ENCODE data around the gene SEC14L3. TPM values are rescaled to one million over a fixed set of nuclear protein-coding genes. Genes with fewer than 3 reads are reported as not detected.

Gene SEC14L3
- total and polyA plus RNA-seq, 2 of the 13 experiments (the other 11 are each of a cell fraction or from before 2014, with no cell fraction given), result not detected

DNA sequence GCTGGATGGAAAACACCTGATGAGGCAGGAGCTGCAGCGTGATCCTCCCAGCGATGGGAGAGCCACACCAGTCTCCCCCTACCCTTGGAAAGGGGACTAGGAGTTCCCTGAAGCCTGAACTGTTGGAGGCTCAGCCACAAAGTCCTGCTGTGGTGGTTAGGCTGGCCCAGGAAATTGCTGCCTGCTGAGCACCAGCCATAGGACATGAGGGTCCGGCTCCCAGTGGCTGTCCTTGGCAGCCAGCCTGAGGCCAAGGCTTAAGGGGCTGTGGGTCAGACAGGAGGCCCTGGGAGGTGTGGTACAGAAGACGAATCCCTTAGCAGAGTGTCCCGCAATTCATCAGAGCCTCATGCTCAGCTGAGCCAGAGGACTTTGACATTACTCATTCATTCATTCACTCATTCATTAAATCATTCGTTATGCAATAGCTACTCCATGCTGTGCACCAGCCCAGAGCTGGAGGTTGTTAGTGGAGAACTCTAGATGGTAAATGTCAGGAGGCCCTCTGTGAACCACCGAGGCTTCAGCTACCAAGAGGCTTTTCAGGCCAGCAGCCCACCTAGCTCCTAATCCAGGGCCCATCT lies 48.1 kb upstream of the SEC14L3 start:
- Histone ChIP-seq H2AFZ (ENCODE audit: low read length) (no peak overlapping the region), H3K9me3 (ENCODE audit: low read length) (no peaks in the 10 kb centered on the region), H3K27ac (ENCODE audit: extremely low read length, insufficient read depth, low read length) (no peak overlapping the region), H3K27me3 (ENCODE audit: control insufficient read depth in 1 of 2, insufficient read depth in 2 of 2, low read length in 2 of 2) (0 out of 5 replicates have a peak, but pooled peaks cover 0 to 4% of the 10 kb centered on the region in 2 experiments), H3K4me2 (ENCODE audit: low read depth, low read length) (no peak overlapping the region), H3K9ac (ENCODE audit: insufficient read depth, low read depth, low read length) (no peak overlapping the region), H3K79me2 (ENCODE audit: insufficient read depth, low read length) (no peaks in the 10 kb centered on the region), H3K4me1 (ENCODE audit: insufficient read depth, low read length) (peaks cover 19% of the 10 kb centered on the region), H4K20me1 (ENCODE audit: insufficient read depth, low read length) (no peaks in the 10 kb centered on the region), H3K36me3 (replicated peaks in 1 of 2; ENCODE audit: control insufficient read depth in 1 of 2, insufficient read depth in 2 of 2, low read length in 2 of 2) (no peaks in the 10 kb centered on the region), H3K4me3 (replicated peaks in 1 of 3; ENCODE audit: insufficient read depth in 1 of 3, low read depth in 2 of 3, low read length in 3 of 3) (no peak overlapping the region)
- ATAC-seq, result no peak
- no peak for FAIRE-seq
- no TSS peak for BruUV-seq (replicated peaks)
- in situ Hi-C loops (cut with HindIII; ENCODE audit: extremely low pct_ligation_motif_present, low pct_unique_long_range_greater_than_20kb) (no loop called here), intact Hi-C loops (cut with micrococcal nuclease; ENCODE audit: unreplicated experiment) (no loop called here)
- POLR2A ChIA-PET, result no interaction called here
- peak; percentile 58; the same call in 1 of the 2 replicates for TF ChIP-seq ZNF24 (IDR thresholded peaks at IDR 0.05)
- no peak for TF ChIP-seq FOXA3 (CRISPR knock-in tag; IDR thresholded peaks at IDR 0.05)
- WGBS (ENCODE audit: low lambda C conversion rate), result 70% methylated on average over 5 of the region's 7 CpGs
- DNase-seq (ENCODE audit: low spot score), result no peak
- CTCF ChIA-PET (ENCODE audit: low intra/inter-chr PET ratio, low total read pairs), result no interaction called here

DNA sequence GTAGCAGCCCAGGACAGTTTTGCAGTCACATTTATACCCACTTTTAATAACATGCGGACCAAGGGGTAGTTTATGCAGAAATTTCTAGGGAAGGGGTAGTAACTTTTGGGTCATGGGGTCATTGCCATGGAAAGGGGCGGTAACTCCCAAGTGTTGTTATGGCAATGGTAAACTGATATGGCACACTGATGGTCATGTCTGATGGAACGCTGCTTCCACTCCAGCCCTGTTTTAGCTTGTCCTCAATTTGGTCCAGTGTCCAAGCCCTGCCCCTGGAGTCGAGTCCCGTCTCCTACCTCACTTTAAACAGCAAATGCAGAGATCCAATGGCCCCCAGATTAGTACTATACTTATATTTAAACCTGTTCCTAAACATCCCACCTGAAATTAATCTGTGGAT lies 44.9 kb upstream of the SEC14L3 start:
- ATAC-seq (no peak), DNase-seq (ENCODE audit: low spot score) (no peak), FAIRE-seq (no peak)
- no TSS peak for BruUV-seq (replicated peaks)
- CTCF ChIA-PET (ENCODE audit: low intra/inter-chr PET ratio, low total read pairs), result no interaction called here
- Histone ChIP-seq H3K4me1 (ENCODE audit: insufficient read depth, low read length) (peaks cover 31% of the 10 kb centered on the region), H3K4me3 (replicated peaks in 1 of 3; ENCODE audit: insufficient read depth in 1 of 3, low read depth in 2 of 3, low read length in 3 of 3) (no peak overlapping the region), H3K36me3 (replicated peaks in 1 of 2; ENCODE audit: control insufficient read depth in 1 of 2, insufficient read depth in 2 of 2, low read length in 2 of 2) (no peaks in the 10 kb centered on the region), H3K27me3 (ENCODE audit: control insufficient read depth in 1 of 2, insufficient read depth in 2 of 2, low read length in 2 of 2) (0 out of 5 replicates have a peak, but pooled peaks cover 1 to 4% of the 10 kb centered on the region in 2 experiments), H3K9ac (ENCODE audit: insufficient read depth, low read depth, low read length) (no peak overlapping the region), H3K9me3 (ENCODE audit: low read length) (no peaks in the 10 kb centered on the region), H3K4me2 (ENCODE audit: low read depth, low read length) (peak overlapping the region; percentile 33; the same call in 1 of the 2 replicates), H3K79me2 (ENCODE audit: insufficient read depth, low read length) (no peaks in the 10 kb centered on the region), H3K27ac (ENCODE audit: extremely low read length, insufficient read depth, low read length) (no peak overlapping the region), H4K20me1 (ENCODE audit: insufficient read depth, low read length) (no peaks in the 10 kb centered on the region), H2AFZ (ENCODE audit: low read length) (no peak overlapping the region)
- 62% methylated on average over 5 of the region's 5 CpGs for whole genome bisulfite sequencing (ENCODE audit: low lambda C conversion rate)
- in situ Hi-C loops (cut with HindIII; ENCODE audit: extremely low pct_ligation_motif_present, low pct_unique_long_range_greater_than_20kb), result no loop called here
- POLR2A ChIA-PET, result no interaction called here
- intact Hi-C loops (cut with micrococcal nuclease; ENCODE audit: unreplicated experiment), result no loop called here
- no peak for TF ChIP-seq DPF2 (CRISPR knock-in tag; IDR thresholded peaks at IDR 0.05; ENCODE audit: borderline replicate concordance, low read depth)
- TF ChIP-seq, protein P1, sequence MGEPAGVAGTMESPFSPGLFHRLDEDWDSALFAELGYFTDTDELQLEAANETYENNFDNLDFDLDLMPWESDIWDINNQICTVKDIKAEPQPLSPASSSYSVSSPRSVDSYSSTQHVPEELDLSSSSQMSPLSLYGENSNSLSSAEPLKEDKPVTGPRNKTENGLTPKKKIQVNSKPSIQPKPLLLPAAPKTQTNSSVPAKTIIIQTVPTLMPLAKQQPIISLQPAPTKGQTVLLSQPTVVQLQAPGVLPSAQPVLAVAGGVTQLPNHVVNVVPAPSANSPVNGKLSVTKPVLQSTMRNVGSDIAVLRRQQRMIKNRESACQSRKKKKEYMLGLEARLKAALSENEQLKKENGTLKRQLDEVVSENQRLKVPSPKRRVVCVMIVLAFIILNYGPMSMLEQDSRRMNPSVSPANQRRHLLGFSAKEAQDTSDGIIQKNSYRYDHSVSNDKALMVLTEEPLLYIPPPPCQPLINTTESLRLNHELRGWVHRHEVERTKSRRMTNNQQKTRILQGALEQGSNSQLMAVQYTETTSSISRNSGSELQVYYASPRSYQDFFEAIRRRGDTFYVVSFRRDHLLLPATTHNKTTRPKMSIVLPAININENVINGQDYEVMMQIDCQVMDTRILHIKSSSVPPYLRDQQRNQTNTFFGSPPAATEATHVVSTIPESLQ (CRISPR knock-in tag; conservative IDR thresholded peaks at IDR 0.05), result no peak
- TF ChIP-seq HNRNPK (IDR thresholded peaks at IDR 0.05; ENCODE audit: low read depth, low read length, poor library complexity, severe bottlenecking), result no peak
- TF ChIP-seq YEATS4 (CRISPR knock-in tag; IDR thresholded peaks at IDR 0.05; ENCODE audit: borderline replicate concordance), result no peak
- TF ChIP-seq ZNF761 (CRISPR knock-in tag; conservative IDR thresholded peaks at IDR 0.05), result no peak
- no peak for TF ChIP-seq ZNF563 (CRISPR knock-in tag; IDR thresholded peaks at IDR 0.05)
- TF ChIP-seq ZFP36 (IDR thresholded peaks at IDR 0.05; ENCODE audit: borderline replicate concordance, low read depth, low read length, partially characterized antibody), result no peak
- no peak for TF ChIP-seq ZBTB7A (CRISPR knock-in tag; IDR thresholded peaks at IDR 0.05)

Measured in HepG2 (cell line).